Loucy (cell line): ENCODE measurements around the gene LPP.

Experiments
- H2AFZ ChIP-seq: fragments of 200-600 bp; sonication (generic); 2 replicates; pipeline ENCODE4 v1.6.0; 2016; ENCODE audit warnings: antibody characterized with exemption, mild to moderate bottlenecking, low read length, moderate library complexity
- H3F3A ChIP-seq: fragments of 200-600 bp; 2 replicates; pipeline ENCODE4 v1.6.0; 2016; ENCODE audit warnings: antibody characterized with exemption, low read depth, mild to moderate bottlenecking
- H3K27me3 ChIP-seq: fragments of 200-600 bp; sonication (generic); 2 replicates; pipeline ENCODE4 v1.6.1; 2014; ENCODE audit warnings: low read length, mild to moderate bottlenecking; ENCODE audit not compliant: insufficient read depth, poor library complexity, severe bottlenecking
- H3K36me3 ChIP-seq: fragments of 200-600 bp; sonication (generic); 2 replicates; pipeline ENCODE4 v1.6.1; 2016; ENCODE audit warnings: low read length; ENCODE audit not compliant: insufficient read depth
- H3K4me1 ChIP-seq: fragments of 200-600 bp; sonication (generic); 2 replicates; pipeline ENCODE4 v1.5.1; 2014; ENCODE audit warnings: low read length, mild to moderate bottlenecking; ENCODE audit not compliant: insufficient read depth, poor library complexity, severe bottlenecking
- H3K4me2 ChIP-seq: fragments of 200-600 bp; sonication (generic); 2 replicates; pipeline ENCODE4 v1.6.0; 2014; ENCODE audit warnings: antibody characterized with exemption, low read length, low read depth, mild to moderate bottlenecking; ENCODE audit not compliant: poor library complexity, severe bottlenecking
- H3K4me3 ChIP-seq: fragments of 200-600 bp; sonication (generic); 2 replicates; pipeline ENCODE4 v1.5.1; 2014; ENCODE audit warnings: low read length, mild to moderate bottlenecking, mixed read lengths; ENCODE audit not compliant: poor library complexity, severe bottlenecking
- H3K79me2 ChIP-seq: fragments of 200-600 bp; sonication (generic); 2 replicates; pipeline ENCODE4 v1.6.1; 2014; ENCODE audit warnings: low read length; ENCODE audit not compliant: insufficient read depth
- H3K9ac ChIP-seq: fragments of 200-600 bp; sonication (generic); 2 replicates; pipeline ENCODE4 v1.6.0; 2014; ENCODE audit warnings: mild to moderate bottlenecking, low read depth, low read length, moderate library complexity; ENCODE audit not compliant: poor library complexity, severe bottlenecking
- H3K9me2 ChIP-seq: fragments of 200-600 bp; sonication (generic); replicated peaks from 2 replicates; pipeline ENCODE4 v1.6.1; 2016; ENCODE audit warnings: low read depth, low read length, mixed read lengths
- H3K9me3 ChIP-seq: fragments of 200-600 bp; sonication (generic); 2 replicates; pipeline ENCODE4 v1.6.1; 2014; ENCODE audit warnings: mild to moderate bottlenecking, antibody characterized with exemption, low read length, low read depth; ENCODE audit not compliant: insufficient read depth
- H4K20me1 ChIP-seq: fragments of 200-600 bp; sonication (generic); 2 replicates; pipeline ENCODE4 v1.6.0; 2014; ENCODE audit warnings: antibody characterized with exemption, low read length, mild to moderate bottlenecking; ENCODE audit not compliant: insufficient read depth, poor library complexity, severe bottlenecking
- EZH2phosphoT487 ChIP-seq: fragments of 200-600 bp; IDR thresholded peaks from 2 replicates; pipeline ENCODE4 v1.6.1; 2018; ENCODE audit warnings: antibody characterized with exemption, mild to moderate bottlenecking, moderate library complexity, borderline replicate concordance
- TF ChIP-seq, protein P1 (sequence below): fragments of 200-600 bp; sonication (generic); conservative IDR thresholded peaks from 2 replicates; pipeline ENCODE4 v1.5.1; 2014; ENCODE audit warnings: mild to moderate bottlenecking, antibody characterized with exemption, low read length

Gene LPP

DNA sequence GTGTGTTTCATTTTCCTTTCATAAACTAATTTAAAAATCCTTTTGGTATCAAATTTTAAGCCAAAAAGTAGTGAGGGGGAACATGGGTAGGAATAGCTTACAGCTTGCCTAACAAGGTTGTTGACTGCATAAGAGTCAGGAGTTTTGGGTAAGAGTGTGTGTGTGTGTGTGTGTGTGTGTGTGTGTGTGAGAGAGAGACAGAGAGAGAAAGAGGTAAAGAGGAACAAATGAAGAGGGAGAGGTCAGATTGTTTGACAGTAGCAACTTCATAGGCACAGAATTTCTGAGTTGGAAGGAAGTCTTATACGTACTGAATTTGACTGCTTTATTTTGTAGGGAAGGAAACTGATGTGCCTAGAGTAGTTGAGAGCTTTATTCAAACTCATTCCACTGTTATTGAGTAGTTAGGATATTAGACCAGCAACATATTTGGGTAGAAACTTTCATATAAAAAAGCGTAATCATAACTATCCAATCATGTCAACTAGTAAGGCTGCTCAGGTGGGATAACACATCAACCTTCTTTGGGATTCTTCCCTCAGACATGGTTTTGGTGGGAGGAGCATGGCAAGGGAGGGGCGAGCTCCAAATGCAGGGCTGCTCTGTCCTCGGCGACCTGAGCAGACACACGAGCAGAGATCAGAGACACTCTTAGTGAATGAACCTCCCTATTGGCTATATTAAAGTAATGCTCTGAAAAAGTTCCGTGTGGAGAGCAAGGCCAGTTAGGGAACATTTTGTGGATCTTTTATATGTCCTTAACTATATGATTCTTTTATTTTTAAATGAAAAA is 86.4 kb downstream of the LPP start:
- H4K20me1 ChIP-seq = no peaks in the 10 kb centered on the region
- H3K36me3 ChIP-seq = no peaks in the 10 kb centered on the region
- H3K9me3 ChIP-seq = no peaks in the 10 kb centered on the region
- H3K27me3 ChIP-seq = no peaks in the 10 kb centered on the region
- H2AFZ ChIP-seq = no peak overlapping the region
- no peak overlapping the region for H3K9ac ChIP-seq
- peaks cover 3% of the 10 kb centered on the region for H3K4me1 ChIP-seq
- H3F3A ChIP-seq = no peaks in the 10 kb centered on the region
- no peak overlapping the region for H3K4me3 ChIP-seq
- no peaks in the 10 kb centered on the region for H3K9me2 ChIP-seq
- H3K4me2 ChIP-seq = no peak overlapping the region
- 0 out of 2 replicates have a peak, but pooled peaks cover 3% of the 10 kb centered on the region for H3K79me2 ChIP-seq
- no peak for TF ChIP-seq EZH2phosphoT487
- TF ChIP-seq, protein P1, sequence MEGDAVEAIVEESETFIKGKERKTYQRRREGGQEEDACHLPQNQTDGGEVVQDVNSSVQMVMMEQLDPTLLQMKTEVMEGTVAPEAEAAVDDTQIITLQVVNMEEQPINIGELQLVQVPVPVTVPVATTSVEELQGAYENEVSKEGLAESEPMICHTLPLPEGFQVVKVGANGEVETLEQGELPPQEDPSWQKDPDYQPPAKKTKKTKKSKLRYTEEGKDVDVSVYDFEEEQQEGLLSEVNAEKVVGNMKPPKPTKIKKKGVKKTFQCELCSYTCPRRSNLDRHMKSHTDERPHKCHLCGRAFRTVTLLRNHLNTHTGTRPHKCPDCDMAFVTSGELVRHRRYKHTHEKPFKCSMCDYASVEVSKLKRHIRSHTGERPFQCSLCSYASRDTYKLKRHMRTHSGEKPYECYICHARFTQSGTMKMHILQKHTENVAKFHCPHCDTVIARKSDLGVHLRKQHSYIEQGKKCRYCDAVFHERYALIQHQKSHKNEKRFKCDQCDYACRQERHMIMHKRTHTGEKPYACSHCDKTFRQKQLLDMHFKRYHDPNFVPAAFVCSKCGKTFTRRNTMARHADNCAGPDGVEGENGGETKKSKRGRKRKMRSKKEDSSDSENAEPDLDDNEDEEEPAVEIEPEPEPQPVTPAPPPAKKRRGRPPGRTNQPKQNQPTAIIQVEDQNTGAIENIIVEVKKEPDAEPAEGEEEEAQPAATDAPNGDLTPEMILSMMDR = no peak

DNA sequence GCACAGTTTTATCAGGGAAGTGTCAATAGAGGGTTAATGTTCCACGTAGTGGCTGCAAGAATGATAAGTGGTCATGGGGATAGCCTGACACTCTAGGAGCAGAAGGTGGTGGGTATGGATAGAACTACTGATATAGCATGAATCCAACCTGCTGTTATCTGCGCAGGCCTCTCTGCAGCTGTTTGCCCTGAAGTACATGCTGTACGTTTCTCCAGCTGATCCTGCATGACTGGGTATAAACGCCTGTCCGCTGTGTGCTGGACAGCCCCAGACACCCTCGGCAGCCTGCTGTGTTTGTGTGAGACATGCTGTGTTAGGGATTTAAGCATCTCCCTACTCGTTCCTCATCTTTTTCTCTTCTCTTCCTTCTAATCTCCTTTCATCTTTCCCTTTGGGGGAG is 87.1 kb downstream of the LPP start:
- Histone ChIP-seq H3K9ac (no peak overlapping the region), H3K9me3 (no peaks in the 10 kb centered on the region), H3K9me2 (no peaks in the 10 kb centered on the region), H3K4me3 (no peak overlapping the region), H3K36me3 (no peaks in the 10 kb centered on the region), H3K79me2 (0 out of 2 replicates have a peak, but pooled peaks cover 3% of the 10 kb centered on the region), H3F3A (no peaks in the 10 kb centered on the region), H2AFZ (no peak overlapping the region), H3K4me2 (no peak overlapping the region), H4K20me1 (no peaks in the 10 kb centered on the region), H3K4me1 (peaks cover 3% of the 10 kb centered on the region), H3K27me3 (no peaks in the 10 kb centered on the region)
- TF ChIP-seq, protein P1 = no peak

DNA sequence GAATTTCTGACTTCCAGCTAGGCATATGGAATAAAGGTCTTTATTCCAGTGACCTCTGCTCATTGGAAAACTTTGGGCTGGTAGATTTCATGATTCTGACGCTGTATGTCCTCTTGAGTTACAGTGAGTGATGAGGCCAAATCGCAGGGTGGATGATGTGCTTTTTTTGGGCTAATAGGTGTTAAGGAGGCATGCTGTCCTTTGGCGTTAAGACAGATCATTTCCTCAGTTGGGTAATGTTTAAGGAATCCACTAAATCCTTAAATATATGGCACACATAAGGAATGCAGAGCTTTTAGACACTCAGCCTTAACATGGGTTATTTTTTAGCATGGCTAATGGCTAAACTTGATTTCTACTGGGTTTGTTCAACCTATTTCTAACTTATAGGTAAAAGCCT is 87.9 kb downstream of the LPP start:
- no peak overlapping the region for H3K4me2 ChIP-seq
- no peaks in the 10 kb centered on the region for H4K20me1 ChIP-seq
- no peaks in the 10 kb centered on the region for H3K27me3 ChIP-seq
- no peak overlapping the region for H2AFZ ChIP-seq
- TF ChIP-seq EZH2phosphoT487 = no peak
- TF ChIP-seq, protein P1 = no peak
- no peaks in the 10 kb centered on the region for H3K9me2 ChIP-seq
- H3K4me1 ChIP-seq = peaks cover 3% of the 10 kb centered on the region
- H3K4me3 ChIP-seq = no peak overlapping the region
- H3K36me3 ChIP-seq = no peaks in the 10 kb centered on the region
- H3K79me2 ChIP-seq = 0 out of 2 replicates have a peak, but pooled peaks cover 3% of the 10 kb centered on the region
- no peak overlapping the region for H3K9ac ChIP-seq
- no peaks in the 10 kb centered on the region for H3K9me3 ChIP-seq
- H3F3A ChIP-seq = no peaks in the 10 kb centered on the region
